Common myeloid progenitor, CD34-positive (primary cell): ENCODE results near the gene PTH1R.

Experiments
- CTCF ChIA-PET: fragments of 350-600 bp; sonication (Branson Sonifier 250); formaldehyde crosslinking; loops from one replicate; lab custom pipeline; 2021; ENCODE audit warnings: antibody characterized with exemption; lab: Charles Lee
- POLR2A ChIA-PET: fragments of 350-600 bp; sonication (Branson Sonifier 250); formaldehyde crosslinking; loops from one replicate; lab custom pipeline; 2021; ENCODE audit warnings: antibody characterized with exemption; lab: Charles Lee
- DNase-seq, 3 donors: peaks; one replicate each; pipeline versions ENCODE4 v3.0.0 to v3.0.0-alpha.2; 2013
- H3K27ac ChIP-seq, 2 experiments: 1 replicate in 1 of 2; 2 replicates in 1 of 2; pipeline ENCODE4 v1.7.0; 2013; ENCODE audit warnings: inconsistent platforms in 2 of 2, low read length in 2 of 2, mild to moderate bottlenecking in 2 of 2, low read depth in 1 of 2, moderate library complexity in 1 of 2; ENCODE audit not compliant: severe bottlenecking in 2 of 2, insufficient read depth in 1 of 2, poor library complexity in 1 of 2
- H3K27me3 ChIP-seq, 5 experiments: replicated peaks in 2 of 5; 1 replicate in 3 of 5; 2 replicates in 2 of 5; pipeline versions ENCODE4 v1.6.1 to v1.7.0; 2013; ENCODE audit warnings: low read length in 4 of 5, mild to moderate bottlenecking in 2 of 5, moderate library complexity in 2 of 5, inconsistent platforms in 1 of 5; ENCODE audit not compliant: insufficient read depth in 5 of 5, control insufficient read depth in 4 of 5
- H3K36me3 ChIP-seq, 4 experiments: 1 replicate in 2 of 4; 2 replicates in 2 of 4; pipeline versions ENCODE4 v1.6.1 to v1.7.0; 2013; ENCODE audit warnings: low read length in 3 of 4, control low read depth in 1 of 4, mild to moderate bottlenecking in 1 of 4; ENCODE audit not compliant: control insufficient read depth in 4 of 4, insufficient read depth in 4 of 4
- H3K4me1 ChIP-seq, 4 experiments: 1 replicate in 3 of 4; 2 replicates in 1 of 4; pipeline versions ENCODE4 v1.6.1 to v1.7.1; 2013; ENCODE audit warnings: low read length in 3 of 4, mild to moderate bottlenecking in 3 of 4, control low read depth in 1 of 4, inconsistent platforms in 1 of 4, moderate library complexity in 1 of 4; ENCODE audit not compliant: control insufficient read depth in 4 of 4, insufficient read depth in 4 of 4; ENCODE audit errors: control extremely low read depth in 1 of 4
- H3K4me3 ChIP-seq, 7 experiments: 1 replicate in 4 of 7; 2 replicates in 3 of 7; pipeline versions ENCODE4 v1.5.1 to v1.7.0; 2013; ENCODE audit warnings: mild to moderate bottlenecking in 7 of 7, low read length in 6 of 7, moderate library complexity in 6 of 7, inconsistent platforms in 2 of 7, low read depth in 2 of 7, control low read depth in 1 of 7; ENCODE audit not compliant: insufficient read depth in 4 of 7, control insufficient read depth in 1 of 7; ENCODE audit errors: extremely low read depth in 1 of 7
- H3K9me3 ChIP-seq, 5 experiments: 1 replicate in 4 of 5; 2 replicates in 1 of 5; pipeline versions ENCODE4 v1.6.1 to v1.7.1; 2013; ENCODE audit warnings: low read length in 4 of 5, mild to moderate bottlenecking in 2 of 5, inconsistent platforms in 1 of 5, low read depth in 1 of 5, moderate library complexity in 1 of 5; ENCODE audit not compliant: control insufficient read depth in 4 of 5, insufficient read depth in 2 of 5; ENCODE audit errors: control extremely low read depth in 1 of 5
- WGBS: methylation state at CpG from one replicate; pipeline ENCODE4 v1.1.5; 2013; ENCODE audit not compliant: insufficient coverage; 5-methylcytosine and 5-hydroxymethylcytosine counted together

The PTH1R gene

GRCh38 chr3:46898321-46899150, 21.0 kb downstream of the PTH1R start:
- Histone ChIP-seq H3K27me3 (peaks cover 0 to 19% (median 6%) of the 10 kb centered on the region in 5 experiments), H3K9me3 (no peaks in the 10 kb centered on the region), H3K4me3 (peak overlapping the region in 3 of 7 experiments; percentile 19 to 50 (median 28)), H3K27ac (no peak overlapping the region), H3K36me3 (no peaks in the 10 kb centered on the region), H3K4me1 (peaks cover 0 to 12% (median 6%) of the 10 kb centered on the region in 4 experiments)
- POLR2A ChIA-PET: interaction anchor here (0.6 kb wide), 1 partner anchor 59 kb away, joined by 3 read pairs; no protein-coding TSS in a partner anchor
- CTCF ChIA-PET: interaction anchor here (0.9 to 9.0 kb wide), 5 partner anchors 26 to 193 kb away, joined by 3 to 62 read pairs (median 5); no protein-coding TSS in a partner anchor
- peak in 2 of 3 donors; percentile 49 to 57 for DNase-seq
- WGBS: 14% methylated on average over 64 of the region's 71 CpGs

GRCh38 chr3:46899151-46900006, 21.9 kb downstream of the PTH1R start:
- no peaks in the 10 kb centered on the region for H3K9me3 ChIP-seq
- ChIA-PET POLR2A (interaction anchor here (0.6 kb wide), 1 partner anchor 58 kb away, joined by 3 read pairs; no protein-coding TSS in a partner anchor), CTCF (interaction anchor here (0.9 to 9.0 kb wide), 4 partner anchors 27 to 194 kb away, joined by 3 to 62 read pairs (median 9); no protein-coding TSS in a partner anchor)
- DNase-seq: no peak
- no peaks in the 10 kb centered on the region for H3K36me3 ChIP-seq
- no peak overlapping the region for H3K27ac ChIP-seq
- no peak overlapping the region for H3K4me3 ChIP-seq
- H3K4me1 ChIP-seq: peaks cover 0 to 15% (median 7%) of the 10 kb centered on the region in 4 experiments
- H3K27me3 ChIP-seq: peaks cover 0 to 19% (median 6%) of the 10 kb centered on the region in 5 experiments
- 90% methylated on average over 20 of the region's 22 CpGs for WGBS

DNA sequence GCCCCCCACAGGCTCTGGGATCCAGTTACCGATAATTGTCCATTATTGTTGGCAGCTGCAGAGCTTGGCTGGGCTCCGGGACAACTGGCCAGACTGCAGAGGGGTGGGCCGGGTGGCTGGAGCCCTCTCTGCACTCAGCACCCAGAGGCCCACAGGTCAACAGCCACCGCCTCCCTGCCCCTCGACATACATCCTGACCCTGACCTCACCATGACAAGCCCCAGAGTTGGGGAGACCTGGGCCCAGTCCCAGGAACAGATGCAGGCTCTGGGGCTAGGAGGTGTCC, 22.4 kb downstream of the PTH1R start:
- no peaks in the 10 kb centered on the region for H3K36me3 ChIP-seq
- POLR2A ChIA-PET: no interaction called here
- H3K9me3 ChIP-seq: no peaks in the 10 kb centered on the region
- CTCF ChIA-PET: interaction anchor here (2.5 to 9.0 kb wide), 2 partner anchors 27 to 33 kb away, joined by 13 to 62 read pairs; no protein-coding TSS in a partner anchor
- peaks cover 0 to 19% (median 6%) of the 10 kb centered on the region in 5 experiments for H3K27me3 ChIP-seq
- no peak overlapping the region for H3K4me3 ChIP-seq
- H3K4me1 ChIP-seq: peaks cover 0 to 15% (median 7%) of the 10 kb centered on the region in 4 experiments
- H3K27ac ChIP-seq: no peak overlapping the region
- 98% methylated on average over 4 of the region's 5 CpGs for WGBS
- DNase-seq: no peak

DNA sequence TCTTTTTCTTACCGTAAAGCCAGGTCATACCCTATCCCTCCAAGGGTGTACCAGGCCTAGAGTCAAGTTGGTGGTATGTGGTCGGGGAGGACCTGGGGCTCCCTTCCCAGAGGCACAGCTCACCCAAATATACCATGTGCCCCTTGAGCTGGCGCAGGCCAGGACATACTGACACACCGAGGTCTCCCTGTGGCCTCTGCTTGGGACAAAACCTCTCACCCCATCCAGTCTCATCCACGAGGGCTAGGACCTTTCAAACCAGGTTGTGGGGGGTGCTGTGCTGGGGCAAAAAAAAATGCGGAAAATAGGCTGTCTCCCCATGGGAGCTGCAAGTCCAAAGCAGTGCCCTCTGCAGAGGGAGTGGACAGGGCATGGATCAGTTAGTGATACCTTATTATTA, 22.8 kb downstream of the PTH1R start:
- no peak overlapping the region for H3K4me3 ChIP-seq
- peaks cover 0 to 15% (median 7%) of the 10 kb centered on the region in 4 experiments for H3K4me1 ChIP-seq
- CTCF ChIA-PET: interaction anchor here (1.4 to 9.0 kb wide), 4 partner anchors 10 to 36 kb away, joined by 3 to 62 read pairs (median 10); no protein-coding TSS in a partner anchor
- H3K36me3 ChIP-seq: no peaks in the 10 kb centered on the region
- no peak overlapping the region for H3K27ac ChIP-seq
- DNase-seq: no peak
- H3K9me3 ChIP-seq: no peaks in the 10 kb centered on the region
- H3K27me3 ChIP-seq: peaks cover 0 to 19% (median 6%) of the 10 kb centered on the region in 5 experiments
- POLR2A ChIA-PET: no interaction called here
- 100% methylated on average over 3 of the region's 6 CpGs for WGBS

DNA sequence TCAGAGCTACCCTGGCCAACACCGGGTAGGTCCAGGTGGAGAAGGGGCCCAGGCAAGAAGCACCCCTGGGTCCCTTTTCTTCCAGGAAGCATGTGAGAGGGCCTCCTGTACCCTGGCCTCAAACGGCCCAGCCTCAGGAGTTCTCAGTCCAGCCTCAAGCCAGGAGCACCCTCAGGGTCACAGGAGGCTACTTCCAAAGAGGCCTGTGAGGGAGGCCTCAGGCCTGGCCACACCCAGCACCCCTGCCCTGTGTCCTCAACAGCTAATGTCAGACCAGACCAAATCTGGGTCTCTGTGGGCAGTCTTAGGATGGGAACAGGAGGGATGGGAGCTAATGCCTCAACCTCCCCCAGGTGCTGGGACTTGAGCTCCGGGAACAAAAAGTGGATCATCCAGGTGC, 23.5 kb downstream of the PTH1R start:
- ChIA-PET POLR2A (no interaction called here), CTCF (interaction anchor here (0.7 to 9.0 kb wide), 6 partner anchors 11 to 198 kb away, joined by 3 to 62 read pairs (median 6); no protein-coding TSS in a partner anchor)
- peaks cover 0 to 15% (median 7%) of the 10 kb centered on the region in 4 experiments for H3K4me1 ChIP-seq

DNA sequence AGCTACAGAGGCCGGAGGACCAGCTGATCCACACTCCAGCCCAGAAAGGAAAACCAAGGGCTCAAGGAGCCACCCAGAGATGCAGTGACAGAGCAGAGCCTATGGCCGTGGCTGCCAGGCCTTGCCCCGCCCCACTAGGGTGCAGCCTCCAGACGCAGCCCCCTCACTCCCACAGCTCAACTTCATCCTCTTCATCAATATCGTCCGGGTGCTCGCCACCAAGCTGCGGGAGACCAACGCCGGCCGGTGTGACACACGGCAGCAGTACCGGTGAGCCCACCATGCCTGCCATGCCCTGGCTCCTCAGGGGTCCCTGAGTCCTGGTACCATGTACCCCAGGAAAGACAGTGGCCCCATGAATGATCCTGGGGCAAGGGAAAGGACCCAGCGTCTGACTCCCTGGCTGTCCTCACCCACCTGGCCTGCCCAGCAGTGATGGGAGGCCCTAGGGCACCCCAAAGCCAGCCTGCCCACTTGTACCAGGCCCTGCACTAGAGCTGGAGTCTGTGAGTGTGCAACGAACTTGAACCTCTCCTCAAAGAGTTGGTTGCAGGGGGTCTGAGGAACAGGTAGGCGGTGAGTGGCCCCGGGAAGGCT, 24.2 kb downstream of the PTH1R start:
- Histone ChIP-seq H3K27ac (no peak overlapping the region), H3K9me3 (no peaks in the 10 kb centered on the region), H3K4me1 (peaks cover 0 to 15% (median 7%) of the 10 kb centered on the region in 4 experiments), H3K4me3 (no peak overlapping the region), H3K36me3 (no peaks in the 10 kb centered on the region), H3K27me3 (peaks cover 0 to 19% (median 6%) of the 10 kb centered on the region in 5 experiments)
- POLR2A ChIA-PET: no interaction called here
- no peak for DNase-seq
- WGBS: 96% methylated on average over 14 of the region's 17 CpGs
- CTCF ChIA-PET: interaction anchor here (0.7 to 1.9 kb wide), 6 partner anchors 12 to 199 kb away, joined by 3 to 14 read pairs (median 4); no protein-coding TSS in a partner anchor

More for the DNA sequence above, 23.5 kb downstream of the PTH1R start:
- DNase-seq: no peak
- Histone ChIP-seq H3K4me3 (no peak overlapping the region), H3K36me3 (no peaks in the 10 kb centered on the region), H3K9me3 (no peaks in the 10 kb centered on the region), H3K27me3 (peaks cover 0 to 19% (median 6%) of the 10 kb centered on the region in 5 experiments), H3K27ac (no peak overlapping the region)
- 85% methylated on average over 2 of the region's 3 CpGs for WGBS
